Tibial nerve (tissue), 4 donors: ENCODE results near the gene ZNF778.

Experiments
- CTCF ChIP-seq, 5 experiments: fragments of 200-600 bp in 3 of 5; fragments of 450-650 bp in 2 of 5; sonication (generic) in 3 of 5; IDR thresholded peaks; one replicate each; pipeline ENCODE4 v1.5.1; 2016 to 2019; ENCODE audit warnings: antibody characterized with exemption in 5 of 5, mild to moderate bottlenecking in 3 of 5, moderate library complexity in 2 of 5
- EP300 ChIP-seq, 2 donors: sonication (generic); formaldehyde crosslinking; IDR thresholded peaks; one replicate each; pipeline ENCODE4 v1.6.1; 2017; ENCODE audit warnings: antibody characterized with exemption in 2 of 2, mild to moderate bottlenecking in 1 of 2
- POLR2A ChIP-seq, 2 donors: fragments of 450-650 bp; IDR thresholded peaks; one replicate each; pipeline ENCODE4 v1.6.1; 2017; ENCODE audit warnings: antibody characterized with exemption in 2 of 2, mild to moderate bottlenecking in 2 of 2, moderate library complexity in 2 of 2

GRCh38 chr16:89278441-89279240, 61.1 kb downstream of the ZNF778 start:
- TF ChIP-seq POLR2A (IDR thresholded peaks at IDR 0.05) (no peak), CTCF (IDR thresholded peaks at IDR 0.05) (no peak), EP300 (IDR thresholded peaks at IDR 0.05) (no peak)
